ENCODE measurements around the gene VAMP5.
"Not testable (repeated sequence)": the region's sequence is repeated elsewhere in the genome, so short reads cannot be mapped to it uniquely, and the experiment has no call there.

- not testable (repeated sequence) for TF ChIP-seq CTCF (IDR thresholded peaks at IDR 0.05; ENCODE audit: insufficient read depth, low read depth, low read length); EZH2 (IDR thresholded peaks at IDR 0.05; ENCODE audit: insufficient read depth, low read length)
Observed at GRCh38 chr2:85617723-85618122, 33.5 kb downstream of the VAMP5 start.

Measured in astrocyte (in vitro differentiated cells and primary cell).